CD4-positive, alpha-beta T cell treated with Interleukin-15 for 1 hour (primary cell): ENCODE results near the gene ADAM17.

Source experiments
- DNase-seq: peaks from one replicate; pipeline ENCODE4 v3.0.0-alpha.2; 2020

ADAM17 gene

DNA sequence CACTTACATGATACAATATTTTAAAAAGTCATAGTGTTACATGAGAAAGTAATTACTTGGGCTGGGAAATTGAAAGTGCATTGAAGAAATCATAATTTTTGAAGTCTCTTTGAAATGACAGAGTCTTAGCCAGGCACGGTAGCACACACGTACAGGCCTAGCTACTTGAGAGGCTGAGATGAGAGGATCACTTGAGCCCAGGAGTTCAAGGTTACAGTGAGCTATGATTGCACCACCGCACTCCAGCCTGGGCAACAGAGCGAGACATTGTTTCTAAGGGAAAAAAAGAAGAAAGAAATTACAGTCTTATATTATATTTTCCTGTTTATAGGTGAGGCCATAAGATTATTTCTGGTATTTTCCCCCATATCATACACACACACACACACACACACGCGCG lies 90.5 kb downstream of the ADAM17 start:
- no peak for DNase-seq

GRCh38 chr2:9463698-9464034 lies 92.0 kb downstream of the ADAM17 start:
- no peak for DNase-seq

DNA sequence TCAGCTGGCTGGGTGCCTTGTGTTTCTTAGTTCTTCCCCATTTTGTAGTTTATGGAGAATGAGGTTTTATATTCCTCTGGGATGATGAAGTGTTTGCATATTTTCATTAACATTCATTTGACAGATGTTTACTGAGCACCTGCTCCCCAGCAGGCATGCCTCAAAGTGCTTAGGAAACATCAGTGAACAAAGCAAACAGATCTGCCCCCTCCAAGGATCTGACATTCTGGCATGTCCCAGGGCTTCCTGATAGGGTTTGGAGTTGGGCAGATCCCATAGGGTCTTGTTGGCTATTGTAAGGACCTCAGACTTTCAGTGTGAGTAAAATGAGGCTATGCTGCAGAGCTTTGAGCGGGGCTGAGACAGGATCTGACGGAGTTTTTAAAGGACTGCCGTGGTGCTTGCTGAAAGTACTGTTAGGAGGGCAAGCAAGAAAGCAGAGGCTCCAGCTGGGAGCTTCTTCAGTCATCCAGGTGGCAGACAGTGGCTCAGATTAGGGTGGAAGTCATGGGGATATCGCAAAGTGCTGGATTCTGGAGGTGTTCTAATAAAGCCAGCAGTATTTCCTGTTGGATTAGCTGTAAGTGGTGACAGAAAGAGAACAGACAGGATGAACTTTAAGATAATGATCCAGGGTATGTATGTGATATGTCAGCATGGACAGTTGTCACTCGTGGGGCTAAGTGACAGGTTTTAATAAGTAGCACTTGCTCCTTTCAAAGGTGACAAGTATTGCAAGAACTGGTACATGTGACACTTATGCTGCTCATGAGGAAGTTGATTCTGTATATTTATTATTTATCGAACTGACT lies 92.5 kb downstream of the ADAM17 start:
- DNase-seq, result no peak

DNA sequence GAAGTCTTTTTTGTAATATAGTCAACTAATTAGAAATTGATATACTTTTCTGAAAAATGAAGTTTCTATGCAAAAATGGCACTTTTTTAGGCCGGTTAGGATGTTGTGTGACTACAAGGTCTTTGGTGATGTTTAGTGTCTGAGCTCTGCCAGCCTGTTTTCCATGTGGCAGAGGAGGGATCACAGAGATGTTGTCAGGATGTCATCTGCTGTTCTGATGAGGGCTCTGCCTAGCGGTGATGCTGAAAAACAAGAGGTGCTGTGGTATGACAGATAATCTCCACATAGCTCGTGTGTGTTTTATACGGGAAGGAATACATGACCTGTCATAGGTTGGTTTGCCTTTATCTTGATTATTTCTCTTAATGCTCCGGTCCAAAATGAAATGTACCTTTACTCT lies 93.3 kb downstream of the ADAM17 start:
- no peak for DNase-seq

GRCh38 chr2:9461079-9461478 lies 94.6 kb downstream of the ADAM17 start:
- DNase-seq, result no peak

DNA sequence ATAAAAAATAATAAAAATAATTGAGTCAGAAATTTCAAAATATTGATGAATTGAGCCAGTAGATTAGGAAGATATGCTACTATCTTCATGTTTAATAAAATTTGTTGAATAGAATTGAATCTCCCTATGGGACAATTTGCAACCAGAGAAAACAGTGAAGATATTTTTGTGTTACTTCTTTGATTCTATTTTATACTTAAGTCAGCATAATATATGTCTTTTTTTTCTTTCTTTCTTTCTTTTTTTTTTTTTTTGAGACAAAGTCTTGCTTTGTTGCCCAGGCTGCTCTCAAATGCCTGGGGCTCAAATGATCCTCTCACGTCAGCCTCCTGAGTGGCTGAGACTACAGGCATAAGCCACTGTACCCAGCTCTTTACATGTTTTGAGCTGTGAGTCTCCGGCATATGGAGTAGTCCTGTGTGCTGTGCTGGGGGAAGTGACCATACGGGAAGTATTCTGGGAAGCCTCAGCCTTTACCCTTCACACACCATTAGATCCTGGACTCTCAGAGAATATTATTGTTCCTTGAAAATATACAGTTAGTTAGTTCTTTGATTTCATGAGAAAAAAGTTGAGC lies 95.1 kb downstream of the ADAM17 start:
- no peak for DNase-seq

DNA sequence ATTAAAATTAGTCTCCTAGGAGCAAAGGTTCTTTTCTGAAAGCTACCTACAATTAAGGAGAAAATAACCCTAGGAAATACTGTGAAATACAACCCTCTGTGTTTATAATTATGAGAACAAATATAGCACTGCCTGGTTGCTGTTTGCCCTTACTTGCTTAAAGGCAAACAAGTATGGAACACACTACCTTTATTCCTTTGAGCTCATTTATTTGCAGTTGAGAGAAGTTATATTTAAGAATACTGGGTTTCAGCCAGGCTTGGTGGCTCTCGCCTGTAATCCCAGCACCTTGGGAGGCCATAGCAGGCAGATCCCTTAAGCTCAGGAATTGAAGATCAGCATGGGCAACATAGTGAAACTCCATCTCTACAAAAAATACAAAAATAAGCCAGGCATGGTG lies 104.4 kb downstream of the ADAM17 start:
- DNase-seq, result no peak

GRCh38 chr2:9445089-9445488 lies 110.5 kb downstream of the ADAM17 start:
- no peak for DNase-seq

DNA sequence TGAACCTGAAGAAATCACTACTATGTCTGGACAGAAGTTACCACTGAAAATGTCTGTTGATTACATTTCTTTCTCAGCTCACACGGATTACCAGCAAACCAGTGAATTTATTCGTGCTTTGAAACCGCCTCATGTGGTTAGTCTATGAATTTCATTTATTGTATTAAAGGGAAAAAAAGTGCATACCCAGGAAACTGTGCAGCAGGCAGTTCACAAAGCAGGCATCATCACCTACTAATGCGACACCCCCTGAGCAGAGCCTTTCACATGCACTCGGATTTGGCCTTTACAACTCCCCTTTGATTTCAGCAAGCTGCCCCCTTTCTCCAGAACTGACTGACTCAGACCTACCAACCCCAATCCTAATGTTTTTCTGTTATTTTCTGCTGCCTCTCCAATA lies 112.1 kb downstream of the ADAM17 start:
- DNase-seq, result no peak

DNA sequence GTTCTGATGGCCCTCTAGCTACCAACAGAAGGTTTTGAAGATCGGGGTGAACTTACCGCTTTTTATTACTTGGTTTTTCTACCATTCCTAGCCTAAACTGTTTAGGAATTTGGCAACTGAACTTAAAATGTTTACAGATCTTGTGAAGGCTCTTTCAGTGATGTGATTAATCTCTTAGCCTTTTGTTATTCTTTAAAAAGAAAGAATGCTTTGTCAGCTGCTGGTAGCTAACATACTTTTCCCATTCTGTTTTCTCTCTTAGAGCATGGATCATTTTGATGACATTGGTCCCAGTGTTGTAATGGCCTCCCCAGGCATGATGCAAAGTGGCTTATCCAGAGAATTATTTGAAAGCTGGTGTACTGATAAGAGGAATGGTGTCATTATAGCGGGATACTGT lies 114.1 kb downstream of the ADAM17 start:
- DNase-seq, result no peak

DNA sequence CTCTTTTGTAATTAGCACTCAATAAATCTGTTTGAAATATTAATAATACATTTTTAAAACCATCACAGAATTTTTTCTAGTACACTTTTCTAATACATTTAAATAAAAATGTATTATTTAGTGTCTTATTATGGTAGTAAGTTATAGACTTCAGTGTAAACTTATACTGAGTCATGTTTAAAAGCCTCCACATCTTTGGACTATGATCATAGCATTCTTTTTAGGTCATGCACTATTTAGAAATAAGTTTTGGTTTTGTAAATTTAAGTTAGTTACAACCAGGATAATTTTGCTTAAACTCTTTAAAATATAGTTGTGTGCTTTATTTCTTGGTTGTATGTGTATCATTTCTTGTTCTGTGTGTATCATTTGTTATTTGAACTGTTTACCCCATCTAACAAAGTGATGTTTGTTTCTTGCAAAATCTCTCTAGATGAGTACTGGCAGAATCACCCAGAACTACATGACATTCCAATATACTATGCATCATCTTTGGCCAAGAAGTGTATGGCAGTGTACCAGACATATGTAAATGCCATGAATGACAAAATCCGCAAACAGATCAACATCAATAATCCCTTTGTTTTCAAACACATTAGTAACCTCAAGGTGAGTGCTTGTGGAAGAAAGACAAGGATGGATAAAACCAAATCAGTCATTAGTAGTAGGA lies 115.4 kb downstream of the ADAM17 start:
- DNase-seq, result no peak

GRCh38 chr2:9439536-9439935 lies 116.1 kb downstream of the ADAM17 start:
- no peak for DNase-seq
